ENCODE data around the gene APBA1. TPM values are rescaled to one million over a fixed set of nuclear protein-coding genes. Genes with fewer than 3 reads are reported as not detected.

Gene APBA1
- polyA plus RNA-seq, 2 donors, result 0.82 to 1.3 TPM

DNA sequence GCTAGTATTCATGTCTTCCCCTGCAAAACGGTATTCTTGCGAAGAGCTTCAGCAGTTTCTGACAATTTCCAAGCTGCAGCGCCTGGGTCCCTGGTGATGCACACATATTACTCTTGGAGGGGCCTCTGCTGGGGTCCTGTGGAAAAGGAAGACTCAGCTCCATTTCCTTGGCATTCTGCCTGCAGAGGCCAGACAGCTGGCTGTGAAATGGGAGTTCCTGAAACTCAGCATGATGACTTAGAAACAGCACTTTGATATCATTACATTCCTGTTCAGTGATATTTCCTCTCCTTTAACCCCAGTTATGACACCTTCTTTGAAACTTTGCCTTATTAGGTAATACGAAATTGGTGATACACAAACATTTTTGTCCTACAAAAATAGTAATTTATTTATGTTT, 98.5 kb downstream of the APBA1 start:
- Histone ChIP-seq H3K36me3 (ENCODE audit: control insufficient read depth in 2 of 2, insufficient read depth in 2 of 2, low read length in 1 of 2) (no peaks in the 10 kb centered on the region), H3K4me1 (ENCODE audit: control insufficient read depth in 2 of 2, insufficient read depth in 2 of 2, low read length in 1 of 2) (peaks cover 0 to 3% of the 10 kb centered on the region in 2 donors), H3K4me3 (ENCODE audit: low read depth in 1 of 2, low read length in 2 of 2) (no peak overlapping the region), H3K27me3 (ENCODE audit: control insufficient read depth in 1 of 2, insufficient read depth in 2 of 2, low read length in 2 of 2) (no peaks in the 10 kb centered on the region), H3K27ac (ENCODE audit: low read depth in 2 of 2, low read length in 1 of 2) (no peak overlapping the region), H3K9me3 (ENCODE audit: control insufficient read depth in 2 of 2, insufficient read depth in 1 of 2, low read depth in 1 of 2, low read length in 1 of 2) (no peaks in the 10 kb centered on the region)
- 78 to 85% methylated on average over 4 of the region's 4 CpGs for WGBS, 2 donors

DNA sequence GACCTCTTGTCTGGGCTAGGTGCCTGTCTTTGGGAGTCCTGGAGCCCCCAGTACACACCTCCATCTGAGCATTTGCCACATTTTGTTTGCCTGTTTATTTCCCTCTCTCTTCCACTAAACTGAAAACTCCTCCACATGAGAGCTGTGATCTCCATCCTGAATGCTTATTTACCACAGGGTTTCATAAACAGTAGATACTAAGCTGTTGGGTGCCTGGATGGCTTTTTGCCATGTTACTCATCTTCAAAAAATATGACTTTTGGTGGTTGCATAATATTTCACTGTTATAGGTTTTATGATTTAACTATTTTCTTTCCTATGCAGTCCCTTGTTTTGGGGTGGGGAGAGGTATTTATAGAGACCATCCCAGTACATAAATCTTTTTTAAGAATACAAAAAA, 99.6 kb downstream of the APBA1 start:
- Histone ChIP-seq H3K4me1 (ENCODE audit: control insufficient read depth in 2 of 2, insufficient read depth in 2 of 2, low read length in 1 of 2) (peaks cover 0 to 3% of the 10 kb centered on the region in 2 donors), H3K9me3 (ENCODE audit: control insufficient read depth in 2 of 2, insufficient read depth in 1 of 2, low read depth in 1 of 2, low read length in 1 of 2) (no peaks in the 10 kb centered on the region), H3K27ac (ENCODE audit: low read depth in 2 of 2, low read length in 1 of 2) (no peak overlapping the region), H3K36me3 (ENCODE audit: control insufficient read depth in 2 of 2, insufficient read depth in 2 of 2, low read length in 1 of 2) (no peaks in the 10 kb centered on the region), H3K27me3 (ENCODE audit: control insufficient read depth in 1 of 2, insufficient read depth in 2 of 2, low read length in 2 of 2) (no peaks in the 10 kb centered on the region), H3K4me3 (ENCODE audit: low read depth in 1 of 2, low read length in 2 of 2) (no peak overlapping the region)

DNA sequence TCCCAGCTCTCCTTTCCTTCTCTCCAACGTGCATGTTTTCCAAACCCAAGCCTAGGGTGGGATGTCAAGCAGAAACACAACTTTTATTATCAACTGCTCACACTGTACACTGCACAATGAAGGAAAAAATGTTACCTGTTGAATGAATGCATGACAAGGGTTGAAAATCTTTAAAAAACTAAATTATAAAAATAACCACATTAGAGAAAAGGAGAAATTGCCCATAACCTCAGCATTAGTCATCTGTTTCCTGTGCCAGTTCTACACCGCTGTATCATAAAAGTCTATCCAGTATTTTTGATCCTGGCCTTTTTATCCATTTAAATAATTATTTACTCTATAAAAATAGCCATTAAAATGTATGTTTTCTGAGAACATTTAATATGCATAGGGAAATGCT, 101.1 kb downstream of the APBA1 start:
- WGBS, 2 donors, result 70 to 71% methylated on average over 2 of the region's 2 CpGs
- H3K27me3 ChIP-seq (ENCODE audit: control insufficient read depth in 1 of 2, insufficient read depth in 2 of 2, low read length in 2 of 2), result no peaks in the 10 kb centered on the region
- no peak overlapping the region for H3K27ac ChIP-seq (ENCODE audit: low read depth in 2 of 2, low read length in 1 of 2)
- H3K9me3 ChIP-seq (ENCODE audit: control insufficient read depth in 2 of 2, insufficient read depth in 1 of 2, low read depth in 1 of 2, low read length in 1 of 2), result no peaks in the 10 kb centered on the region
- no peak overlapping the region for H3K4me3 ChIP-seq (ENCODE audit: low read depth in 1 of 2, low read length in 2 of 2)
- peaks cover 0 to 3% of the 10 kb centered on the region in 2 donors for H3K4me1 ChIP-seq (ENCODE audit: control insufficient read depth in 2 of 2, insufficient read depth in 2 of 2, low read length in 1 of 2)
- H3K36me3 ChIP-seq (ENCODE audit: control insufficient read depth in 2 of 2, insufficient read depth in 2 of 2, low read length in 1 of 2), result no peaks in the 10 kb centered on the region

DNA sequence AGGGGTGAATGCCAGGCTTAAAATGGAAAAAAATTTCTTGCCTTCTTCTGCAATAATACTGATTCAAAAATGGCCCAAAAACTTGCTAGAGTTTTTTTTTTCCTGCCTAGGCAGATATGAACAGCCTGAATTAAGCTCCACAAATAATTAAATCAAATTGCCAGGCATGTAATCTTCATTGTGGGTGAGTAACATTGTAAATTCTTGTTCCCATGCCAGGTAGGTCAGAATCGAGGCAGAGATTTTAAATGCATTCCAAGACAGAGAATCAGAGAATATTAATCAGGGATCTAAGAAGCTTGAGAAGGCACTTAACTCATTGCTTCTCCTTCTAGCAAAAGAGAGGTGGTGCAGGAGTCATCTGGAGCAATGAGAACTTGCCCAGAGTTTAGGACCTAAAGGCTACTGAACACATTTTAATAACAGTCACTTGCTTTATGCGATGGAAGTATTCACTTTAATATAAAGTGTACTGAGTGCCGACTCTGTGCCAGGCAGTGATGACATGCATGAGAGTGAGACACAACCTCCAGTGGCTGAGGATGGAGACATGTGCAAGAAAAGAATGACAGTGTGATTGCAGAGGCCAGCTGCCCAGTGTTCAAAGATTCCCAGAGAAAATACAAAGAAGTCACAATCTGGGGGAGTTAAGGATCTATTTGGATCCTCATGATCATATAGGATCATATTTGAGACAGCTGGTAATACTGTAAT, 102.3 kb downstream of the APBA1 start:
- WGBS, 2 donors, result 42 to 43% methylated on average over 3 of the region's 3 CpGs
- Histone ChIP-seq H3K27ac (ENCODE audit: low read depth in 2 of 2, low read length in 1 of 2) (no peak overlapping the region), H3K4me3 (ENCODE audit: low read depth in 1 of 2, low read length in 2 of 2) (no peak overlapping the region), H3K4me1 (ENCODE audit: control insufficient read depth in 2 of 2, insufficient read depth in 2 of 2, low read length in 1 of 2) (peaks cover 2 to 6% of the 10 kb centered on the region in 2 donors), H3K27me3 (ENCODE audit: control insufficient read depth in 1 of 2, insufficient read depth in 2 of 2, low read length in 2 of 2) (no peaks in the 10 kb centered on the region), H3K9me3 (ENCODE audit: control insufficient read depth in 2 of 2, insufficient read depth in 1 of 2, low read depth in 1 of 2, low read length in 1 of 2) (no peaks in the 10 kb centered on the region), H3K36me3 (ENCODE audit: control insufficient read depth in 2 of 2, insufficient read depth in 2 of 2, low read length in 1 of 2) (no peaks in the 10 kb centered on the region)

DNA sequence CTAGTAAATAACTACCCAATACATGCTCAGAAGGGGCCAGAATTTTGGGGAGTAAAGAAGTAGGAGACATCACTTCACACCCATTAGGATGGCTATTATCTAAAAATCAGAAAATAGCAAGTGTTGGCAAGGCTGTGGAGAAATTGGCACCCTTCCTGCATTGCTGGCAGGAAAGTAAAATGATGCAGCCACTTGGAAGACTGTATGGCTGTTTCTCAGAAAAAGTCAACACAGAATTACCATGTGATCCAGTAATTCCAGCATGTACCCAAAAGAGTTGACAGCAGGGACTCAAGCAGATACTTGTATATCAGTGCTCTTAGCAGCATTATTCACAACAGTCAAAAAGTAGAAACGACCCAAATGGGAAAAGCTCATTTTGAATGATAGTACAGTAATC, 107.6 kb downstream of the APBA1 start:
- Histone ChIP-seq H3K36me3 (ENCODE audit: control insufficient read depth in 2 of 2, insufficient read depth in 2 of 2, low read length in 1 of 2) (no peaks in the 10 kb centered on the region), H3K4me3 (ENCODE audit: low read depth in 1 of 2, low read length in 2 of 2) (no peak overlapping the region), H3K27me3 (ENCODE audit: control insufficient read depth in 1 of 2, insufficient read depth in 2 of 2, low read length in 2 of 2) (no peaks in the 10 kb centered on the region), H3K27ac (ENCODE audit: low read depth in 2 of 2, low read length in 1 of 2) (no peak overlapping the region), H3K4me1 (ENCODE audit: control insufficient read depth in 2 of 2, insufficient read depth in 2 of 2, low read length in 1 of 2) (peaks cover 2 to 6% of the 10 kb centered on the region in 2 donors), H3K9me3 (ENCODE audit: control insufficient read depth in 2 of 2, insufficient read depth in 1 of 2, low read depth in 1 of 2, low read length in 1 of 2) (no peaks in the 10 kb centered on the region)
- WGBS, 2 donors, result 34 to 40% methylated on average over 1 of the region's 1 CpG

DNA sequence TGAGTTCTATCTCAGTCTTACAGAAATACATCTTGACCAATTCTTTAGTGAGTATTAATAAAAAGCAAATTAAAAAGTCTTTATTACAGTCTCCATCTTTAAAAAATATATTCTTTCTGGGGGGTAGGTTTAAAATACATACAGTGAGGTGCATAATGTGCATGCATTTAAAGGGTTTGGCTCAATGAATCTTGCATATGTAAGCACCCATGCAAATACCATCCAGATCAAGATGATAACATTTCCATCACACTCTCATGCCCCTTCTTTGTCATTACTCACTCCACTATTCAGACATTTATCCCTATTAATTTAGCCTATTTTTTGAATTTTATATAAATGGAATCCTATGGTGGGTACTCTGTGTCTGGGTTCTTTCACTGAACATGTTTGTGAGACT, 113.0 kb downstream of the APBA1 start:
- Histone ChIP-seq H3K27ac (ENCODE audit: low read depth in 2 of 2, low read length in 1 of 2) (no peak overlapping the region), H3K4me1 (ENCODE audit: control insufficient read depth in 2 of 2, insufficient read depth in 2 of 2, low read length in 1 of 2) (no peaks in the 10 kb centered on the region), H3K9me3 (ENCODE audit: control insufficient read depth in 2 of 2, insufficient read depth in 1 of 2, low read depth in 1 of 2, low read length in 1 of 2) (no peaks in the 10 kb centered on the region), H3K36me3 (ENCODE audit: control insufficient read depth in 2 of 2, insufficient read depth in 2 of 2, low read length in 1 of 2) (no peaks in the 10 kb centered on the region), H3K27me3 (ENCODE audit: control insufficient read depth in 1 of 2, insufficient read depth in 2 of 2, low read length in 2 of 2) (no peaks in the 10 kb centered on the region), H3K4me3 (ENCODE audit: low read depth in 1 of 2, low read length in 2 of 2) (no peak overlapping the region)

DNA sequence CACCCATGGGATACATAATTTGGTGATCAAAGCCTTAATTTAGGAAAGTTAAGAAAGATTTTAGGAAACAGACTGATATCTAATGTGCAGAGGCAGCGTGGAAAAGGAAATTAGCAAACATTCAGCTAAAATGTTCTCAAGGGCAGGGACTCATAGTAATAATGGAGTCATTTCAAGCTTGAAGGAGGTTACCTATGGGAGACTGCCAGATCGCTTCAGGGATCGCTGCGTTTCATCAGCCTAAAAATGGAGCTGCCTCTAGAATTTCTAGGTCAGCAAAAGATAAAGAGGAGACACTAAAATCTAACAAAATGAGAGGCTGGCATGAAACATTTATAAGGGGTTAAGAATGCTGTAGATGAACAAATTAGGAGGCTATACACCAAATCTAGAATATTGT, 115.5 kb downstream of the APBA1 start:
- H3K9me3 ChIP-seq (ENCODE audit: control insufficient read depth in 2 of 2, insufficient read depth in 1 of 2, low read depth in 1 of 2, low read length in 1 of 2), result no peaks in the 10 kb centered on the region
- H3K27ac ChIP-seq (ENCODE audit: low read depth in 2 of 2, low read length in 1 of 2), result no peak overlapping the region
- H3K4me1 ChIP-seq (ENCODE audit: control insufficient read depth in 2 of 2, insufficient read depth in 2 of 2, low read length in 1 of 2), result no peaks in the 10 kb centered on the region
- no peaks in the 10 kb centered on the region for H3K27me3 ChIP-seq (ENCODE audit: control insufficient read depth in 1 of 2, insufficient read depth in 2 of 2, low read length in 2 of 2)
- H3K4me3 ChIP-seq (ENCODE audit: low read depth in 1 of 2, low read length in 2 of 2), result no peak overlapping the region
- 86 to 90% methylated on average over 4 of the region's 4 CpGs for WGBS, 2 donors
- H3K36me3 ChIP-seq (ENCODE audit: control insufficient read depth in 2 of 2, insufficient read depth in 2 of 2, low read length in 1 of 2), result no peaks in the 10 kb centered on the region

DNA sequence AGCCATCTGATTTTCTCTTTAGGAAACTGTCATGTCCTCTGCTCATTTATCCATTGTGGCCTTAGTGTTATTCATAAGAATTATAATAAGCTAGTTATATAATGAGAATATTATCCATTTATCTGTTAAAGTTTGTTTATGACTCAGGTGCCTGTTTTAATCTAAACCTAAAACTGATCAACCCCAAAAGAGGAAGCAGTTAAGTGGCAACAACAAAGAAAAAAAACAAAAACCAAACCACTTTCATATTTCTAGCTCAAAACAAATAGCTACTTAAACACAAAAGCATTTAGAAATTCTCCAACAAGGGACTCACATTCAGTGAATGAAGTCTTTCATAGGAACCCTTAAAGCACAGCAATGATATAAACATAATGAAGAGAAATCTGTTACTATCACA, 116.4 kb downstream of the APBA1 start:
- Histone ChIP-seq H3K9me3 (ENCODE audit: control insufficient read depth in 2 of 2, insufficient read depth in 1 of 2, low read depth in 1 of 2, low read length in 1 of 2) (no peaks in the 10 kb centered on the region), H3K27ac (ENCODE audit: low read depth in 2 of 2, low read length in 1 of 2) (no peak overlapping the region), H3K4me3 (ENCODE audit: low read depth in 1 of 2, low read length in 2 of 2) (no peak overlapping the region), H3K36me3 (ENCODE audit: control insufficient read depth in 2 of 2, insufficient read depth in 2 of 2, low read length in 1 of 2) (no peaks in the 10 kb centered on the region), H3K27me3 (ENCODE audit: control insufficient read depth in 1 of 2, insufficient read depth in 2 of 2, low read length in 2 of 2) (no peaks in the 10 kb centered on the region), H3K4me1 (ENCODE audit: control insufficient read depth in 2 of 2, insufficient read depth in 2 of 2, low read length in 1 of 2) (no peaks in the 10 kb centered on the region)

DNA sequence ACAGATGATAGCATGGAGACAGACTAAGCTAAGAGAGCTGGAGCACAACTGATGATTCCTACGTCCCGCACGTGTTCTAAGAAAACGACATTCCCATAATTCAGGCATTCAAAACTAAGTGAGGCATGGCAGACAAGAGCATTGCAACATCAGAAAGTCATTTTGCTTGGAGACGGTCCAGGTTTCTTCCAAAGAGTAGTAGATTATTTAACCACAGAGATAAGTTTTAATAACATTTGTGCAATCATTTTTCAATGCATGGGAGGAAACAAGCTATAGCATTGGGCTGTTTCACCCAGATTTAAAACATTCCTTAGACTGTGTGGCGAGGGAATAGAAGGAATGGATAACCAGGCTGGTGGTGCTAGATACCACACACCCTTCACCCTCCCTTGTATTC, 117.2 kb downstream of the APBA1 start:
- H3K4me1 ChIP-seq (ENCODE audit: control insufficient read depth in 2 of 2, insufficient read depth in 2 of 2, low read length in 1 of 2), result no peaks in the 10 kb centered on the region
- no peak overlapping the region for H3K4me3 ChIP-seq (ENCODE audit: low read depth in 1 of 2, low read length in 2 of 2)
- no peaks in the 10 kb centered on the region for H3K27me3 ChIP-seq (ENCODE audit: control insufficient read depth in 1 of 2, insufficient read depth in 2 of 2, low read length in 2 of 2)
- no peak overlapping the region for H3K27ac ChIP-seq (ENCODE audit: low read depth in 2 of 2, low read length in 1 of 2)
- no peaks in the 10 kb centered on the region for H3K36me3 ChIP-seq (ENCODE audit: control insufficient read depth in 2 of 2, insufficient read depth in 2 of 2, low read length in 1 of 2)
- H3K9me3 ChIP-seq (ENCODE audit: control insufficient read depth in 2 of 2, insufficient read depth in 1 of 2, low read depth in 1 of 2, low read length in 1 of 2), result no peaks in the 10 kb centered on the region
- WGBS, 2 donors, result 53% methylated on average over 6 of the region's 6 CpGs

DNA sequence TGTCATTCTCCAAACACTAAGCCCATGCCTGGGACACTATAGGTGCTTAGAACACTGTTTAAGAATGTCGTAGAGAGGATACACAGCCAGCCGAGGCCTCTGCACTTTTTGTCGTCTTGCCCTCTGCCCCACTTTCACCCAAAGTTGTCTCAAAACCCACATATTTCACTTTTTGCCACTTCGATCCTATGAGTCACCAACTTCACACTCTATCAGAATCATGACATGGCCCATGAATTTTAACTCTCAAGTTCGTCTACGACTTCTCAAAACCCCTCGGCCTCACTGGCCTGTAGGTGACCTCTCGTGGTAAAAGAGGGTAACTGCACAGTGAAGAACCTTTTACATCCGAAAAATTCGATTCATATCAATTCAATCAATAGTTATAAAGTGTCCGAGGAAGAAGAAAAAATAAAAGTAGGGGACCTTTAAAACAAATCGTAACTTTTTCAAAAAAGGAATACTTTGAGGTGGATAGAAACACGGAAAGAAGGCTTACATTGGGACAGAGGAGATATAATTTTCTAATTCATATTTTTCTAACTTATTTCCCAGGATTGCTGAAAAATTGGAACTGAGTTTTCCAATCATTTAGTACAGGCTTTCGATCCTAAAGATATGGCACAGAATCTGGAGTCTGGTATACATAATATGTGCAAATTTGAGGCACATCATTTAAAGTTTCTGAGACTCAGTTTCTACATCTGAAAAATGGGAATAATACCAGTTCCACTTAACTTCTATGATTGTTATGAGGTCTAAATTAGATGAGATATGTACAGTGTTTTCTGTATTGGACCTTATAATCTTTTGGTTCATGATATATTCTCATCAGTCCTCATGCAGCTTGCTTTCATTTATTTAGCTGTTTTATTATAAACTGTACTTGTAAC, 122.6 kb downstream of the APBA1 start:
- Histone ChIP-seq H3K27me3 (ENCODE audit: control insufficient read depth in 1 of 2, insufficient read depth in 2 of 2, low read length in 2 of 2) (no peaks in the 10 kb centered on the region), H3K4me3 (ENCODE audit: low read depth in 1 of 2, low read length in 2 of 2) (no peak overlapping the region)
- WGBS, 2 donors, result 21 to 22% methylated on average over 14 of the region's 14 CpGs

More for the DNA sequence above, 122.6 kb downstream of the APBA1 start:
- H3K9me3 ChIP-seq (ENCODE audit: control insufficient read depth in 2 of 2, insufficient read depth in 1 of 2, low read depth in 1 of 2, low read length in 1 of 2), result no peaks in the 10 kb centered on the region
- no peaks in the 10 kb centered on the region for H3K4me1 ChIP-seq (ENCODE audit: control insufficient read depth in 2 of 2, insufficient read depth in 2 of 2, low read length in 1 of 2)
- no peaks in the 10 kb centered on the region for H3K36me3 ChIP-seq (ENCODE audit: control insufficient read depth in 2 of 2, insufficient read depth in 2 of 2, low read length in 1 of 2)
- H3K27ac ChIP-seq (ENCODE audit: low read depth in 2 of 2, low read length in 1 of 2), result no peak overlapping the region
